HG03066 (cell line): ENCODE results near the gene TRAF3.
"Not testable (repeated sequence)": the region's sequence is repeated elsewhere in the genome, so short reads cannot be mapped to it uniquely, and the experiment has no call there.

ENCODE experiments used
- ATAC-seq: cut with Tn5 transposase; IDR thresholded peaks from one replicate; pipeline ENCODE4 v1.9.1; 2021; ENCODE audit warnings: low read depth; ENCODE audit not compliant: unreplicated experiment

TRAF3 gene

DNA sequence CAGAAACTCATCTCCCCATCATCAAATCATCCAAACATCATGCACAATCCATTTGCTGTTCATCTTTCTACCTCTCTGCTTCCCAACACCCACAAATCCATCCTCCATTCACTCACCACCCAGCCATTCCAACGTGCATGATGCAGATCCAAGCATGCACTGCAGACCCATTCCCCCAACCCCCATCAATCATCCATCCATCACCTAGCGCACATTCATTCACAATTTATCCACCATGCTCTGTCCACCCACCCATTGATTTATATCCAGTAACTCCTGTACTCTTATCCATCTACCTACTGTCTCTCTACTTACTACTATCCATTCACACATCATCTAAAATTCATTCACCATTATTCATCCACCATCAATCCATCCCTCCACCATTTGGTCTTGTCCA, 141.2 kb downstream of the TRAF3 start:
- no peak for ATAC-seq

DNA sequence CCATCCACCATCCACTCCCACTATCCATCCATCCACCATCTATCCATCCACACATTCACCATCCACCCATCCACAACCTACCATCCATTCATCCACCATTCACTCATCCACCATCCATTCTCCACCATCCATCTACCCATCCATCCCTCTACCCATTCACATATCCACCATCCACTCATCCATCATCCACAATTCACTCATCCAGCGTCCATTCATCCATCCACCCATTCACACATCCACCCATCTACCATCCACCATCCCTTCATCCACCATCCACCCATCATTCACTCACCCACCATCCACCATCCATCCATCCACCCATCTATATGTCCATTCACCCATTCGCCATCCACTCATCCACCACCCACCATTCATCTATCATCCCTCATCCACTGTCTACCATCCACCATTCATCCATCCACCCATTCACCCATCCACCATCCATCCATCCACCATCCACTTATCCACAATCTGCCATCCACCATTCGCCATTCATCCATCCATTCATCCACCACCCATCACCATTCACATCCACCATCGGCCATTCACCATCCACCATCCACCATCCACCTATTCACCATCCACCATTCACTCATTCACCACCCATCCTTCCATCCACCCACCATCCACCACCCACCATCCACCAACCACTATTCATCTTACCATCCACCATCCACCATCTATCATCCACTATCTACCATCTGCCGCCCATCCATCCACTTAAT, 143.2 kb downstream of the TRAF3 start:
- no peak for ATAC-seq

DNA sequence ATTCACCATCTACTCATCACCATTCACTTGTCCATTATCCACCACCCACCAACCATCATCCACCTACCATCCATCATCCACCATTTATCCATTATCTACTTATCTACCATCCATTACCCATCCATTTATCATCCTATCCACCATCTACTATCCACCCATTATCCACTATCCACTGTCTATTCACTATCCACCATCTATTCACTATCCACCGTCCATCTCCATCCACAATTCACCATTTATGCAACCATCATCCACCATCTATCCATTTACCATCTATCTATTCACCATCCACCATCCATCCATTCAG, 143.7 kb downstream of the TRAF3 start:
- ATAC-seq, result no peak

DNA sequence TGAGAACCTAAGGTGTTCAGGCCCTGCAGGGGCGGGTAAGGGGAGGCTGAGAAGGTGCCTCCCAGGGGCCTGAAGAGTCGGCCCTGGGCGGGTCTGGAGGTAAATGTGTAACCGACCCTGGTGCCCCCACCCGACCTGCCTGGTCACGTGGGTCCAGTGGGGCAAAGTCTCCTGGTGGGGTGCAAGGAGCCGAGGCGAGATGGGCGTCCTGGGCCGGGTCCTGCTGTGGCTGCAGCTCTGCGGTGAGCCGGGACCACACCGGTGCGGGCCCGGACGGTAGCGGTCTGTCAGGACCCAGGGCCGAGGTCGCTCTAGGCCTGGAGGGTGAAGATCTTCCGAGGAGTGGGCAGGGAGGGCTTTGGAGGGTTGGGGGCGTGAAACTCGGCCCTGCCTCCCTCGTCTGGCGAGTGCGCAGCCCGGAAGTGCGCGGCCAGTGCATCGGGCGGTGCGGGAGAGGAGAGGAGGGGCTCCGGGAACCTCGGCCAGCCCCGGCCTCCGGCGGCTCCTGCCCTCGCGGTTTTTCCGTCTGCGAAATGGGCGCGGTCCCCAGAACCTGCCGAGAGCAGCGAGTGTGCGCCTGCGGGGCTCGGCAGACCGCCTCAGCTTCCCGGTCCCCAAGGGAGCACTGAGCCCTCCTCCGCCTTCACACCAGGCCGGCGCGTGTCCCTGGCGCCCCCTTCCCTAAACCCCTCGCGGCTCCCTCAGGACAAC, 145.4 kb downstream of the TRAF3 start, which contains the start of gene AMN:
Gene AMN (plus strand): TSS at position 174 of the 711 bp plus-strand sequence. CDS start 26 bp downstream, at position 200.
- no peak for ATAC-seq

DNA sequence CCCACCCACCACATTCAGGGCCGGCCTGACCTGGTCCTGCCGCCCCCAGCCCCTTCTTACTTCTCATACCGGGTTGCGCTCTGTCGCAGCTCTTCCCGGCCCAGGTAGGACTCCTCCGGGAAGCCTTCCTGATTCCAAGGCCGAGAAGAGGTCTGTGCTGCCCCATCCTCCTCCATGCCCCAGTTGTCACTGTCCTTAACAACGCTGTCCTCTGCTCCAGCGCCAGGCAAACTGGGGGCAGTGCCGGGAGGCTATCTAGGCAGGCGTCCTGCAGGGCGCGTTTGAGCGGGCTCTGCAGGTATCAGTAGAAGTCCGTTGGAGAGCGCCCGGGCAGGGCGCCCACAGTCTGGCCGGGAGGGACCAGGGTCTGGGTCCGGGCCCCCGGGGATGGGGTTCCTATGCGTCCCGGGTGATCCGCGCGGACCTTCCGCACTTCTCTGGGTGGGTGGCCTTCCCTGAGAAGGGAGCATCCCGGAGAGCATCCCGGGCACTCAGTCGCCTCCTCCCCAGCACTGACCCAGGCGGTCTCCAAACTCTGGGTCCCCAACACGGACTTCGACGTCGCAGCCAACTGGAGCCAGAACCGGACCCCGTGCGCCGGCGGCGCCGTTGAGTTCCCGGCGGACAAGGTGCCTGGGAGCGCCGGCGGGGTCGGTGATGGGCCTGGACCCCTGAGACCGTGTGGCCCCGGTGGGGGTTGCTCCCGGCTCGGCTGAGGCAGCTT, 146.1 kb downstream of the TRAF3 start:
- no peak for ATAC-seq

DNA sequence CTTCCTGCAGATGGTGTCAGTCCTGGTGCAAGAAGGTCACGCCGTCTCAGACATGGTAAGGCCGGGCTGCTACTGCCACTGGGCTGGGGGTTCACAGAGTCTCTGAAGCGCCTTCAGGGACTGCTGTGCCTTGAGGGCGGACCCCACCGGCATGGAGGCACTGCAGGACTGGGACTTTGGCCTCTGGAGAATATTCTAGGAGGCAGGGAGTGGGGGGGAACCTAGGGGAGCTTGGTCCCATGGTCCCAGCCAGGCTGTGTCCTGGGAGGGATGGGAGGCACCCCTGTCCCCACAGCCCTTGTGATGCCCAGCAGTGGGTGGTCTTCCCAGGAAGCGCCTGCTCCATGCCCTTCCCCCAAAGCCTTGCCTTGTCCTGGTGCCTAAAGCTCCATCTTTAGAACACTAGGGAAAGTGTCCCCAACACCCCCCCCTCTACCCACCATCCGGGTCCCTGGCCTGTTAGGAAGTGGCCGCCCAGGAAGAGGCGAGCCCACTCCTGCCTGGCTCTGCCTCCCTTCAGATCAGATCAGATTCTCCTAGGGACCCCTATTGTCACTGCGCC, 146.8 kb downstream of the TRAF3 start:
- no peak for ATAC-seq

DNA sequence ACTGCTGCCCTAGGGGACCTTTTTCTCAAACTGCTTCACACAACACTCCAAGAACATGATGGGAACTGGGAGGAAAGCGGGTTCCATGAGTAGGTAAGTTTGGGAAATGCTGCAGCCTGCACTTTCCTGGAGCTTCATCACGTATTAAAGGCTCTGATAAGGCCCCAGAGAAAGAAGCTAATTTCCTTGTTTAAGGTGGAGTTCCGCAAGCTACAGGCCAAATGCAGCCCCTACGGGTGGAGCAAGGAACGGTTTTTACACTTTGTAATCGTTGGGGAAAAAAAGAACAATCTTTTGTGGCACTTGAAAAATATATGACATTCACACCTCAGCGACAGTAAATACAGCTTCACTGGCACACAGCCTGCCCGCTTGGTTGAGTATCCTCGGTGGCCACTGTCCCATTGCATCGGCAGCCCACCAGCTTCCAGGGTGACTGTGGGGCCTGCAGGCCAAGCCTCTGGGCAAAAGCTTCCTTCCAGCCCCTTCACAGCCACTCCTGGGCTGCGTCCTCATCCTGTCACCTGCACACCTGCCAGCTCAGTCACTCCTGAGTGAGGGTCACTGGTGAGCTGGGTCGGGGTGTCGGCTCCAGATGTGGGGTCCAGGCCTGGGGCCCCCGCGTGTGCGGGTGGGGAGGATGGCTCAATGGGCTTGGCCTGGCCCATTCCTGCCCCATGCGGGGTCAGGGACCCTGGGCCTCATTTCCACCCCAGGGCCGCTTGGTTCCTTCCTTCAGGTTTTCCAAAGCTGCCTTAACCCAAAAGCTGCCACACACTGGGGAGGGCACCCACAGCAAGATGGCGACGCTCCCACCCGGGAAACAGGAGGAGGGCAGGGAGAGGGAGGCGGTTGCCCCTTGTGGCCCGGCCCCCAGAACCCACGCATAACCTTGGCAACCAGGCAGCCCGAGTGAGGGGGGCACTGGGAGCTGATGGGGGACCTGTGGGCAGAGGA, 147.7 kb downstream of the TRAF3 start:
- no peak for ATAC-seq

DNA sequence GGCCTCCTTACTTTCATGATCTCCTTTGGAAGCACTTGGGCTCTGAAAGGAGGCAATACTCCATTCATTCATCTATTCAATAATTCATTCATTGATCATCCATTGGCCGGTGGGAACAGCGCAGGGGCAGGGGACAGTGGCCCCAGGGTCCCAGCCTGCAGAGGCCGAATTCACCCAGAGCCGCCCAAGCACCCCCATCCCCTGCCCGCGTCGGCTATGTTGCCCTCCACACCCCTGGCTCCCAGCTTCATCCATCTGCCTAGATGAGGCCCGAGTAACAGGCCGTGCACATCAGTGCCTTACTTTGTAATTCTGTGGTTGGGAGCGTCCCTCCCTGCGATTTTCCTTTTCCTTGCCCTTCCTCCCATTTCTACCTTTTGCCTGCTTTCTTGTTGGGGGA, 148.4 kb downstream of the TRAF3 start:
- ATAC-seq, result no peak

DNA sequence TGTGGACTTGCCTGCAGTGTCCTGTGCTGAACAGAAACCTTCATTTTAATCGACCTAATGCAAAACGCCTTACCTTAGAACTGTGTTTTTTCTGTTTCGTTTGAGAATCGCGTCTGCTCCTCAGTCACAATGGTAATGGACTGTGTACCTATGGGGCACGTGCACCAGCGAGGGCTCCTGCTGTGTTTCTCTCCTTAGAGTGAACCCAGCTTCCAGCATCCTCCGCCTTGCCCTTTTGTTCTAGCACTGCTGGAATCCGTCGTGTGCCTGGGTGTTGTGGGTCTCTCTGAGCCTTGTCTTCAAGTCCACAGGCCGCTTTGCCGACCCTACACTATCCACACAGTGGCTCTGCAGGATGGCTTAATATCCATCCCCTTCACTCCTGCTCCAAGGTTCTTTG, 148.9 kb downstream of the TRAF3 start:
- no peak for ATAC-seq

DNA sequence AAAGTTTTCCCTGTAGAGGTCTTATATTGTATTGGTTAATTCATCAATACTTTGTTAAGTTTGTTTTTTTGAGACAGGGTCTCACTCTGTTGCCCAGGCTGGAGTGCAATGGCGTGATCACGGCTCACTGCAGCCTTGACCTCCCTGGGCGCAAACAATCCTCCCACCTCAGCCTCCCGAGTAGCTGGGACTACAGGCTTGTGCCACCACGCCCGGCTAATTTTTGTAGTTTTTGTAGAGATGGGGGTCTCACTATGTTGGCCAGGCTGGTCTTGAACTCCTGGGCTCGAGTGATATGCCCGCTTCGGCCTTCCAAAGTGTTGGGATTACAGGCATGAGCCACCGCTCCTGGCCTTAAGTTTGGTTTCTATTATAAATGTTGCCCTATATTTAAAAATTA, 149.6 kb downstream of the TRAF3 start:
- ATAC-seq, result not testable (repeated sequence)

DNA sequence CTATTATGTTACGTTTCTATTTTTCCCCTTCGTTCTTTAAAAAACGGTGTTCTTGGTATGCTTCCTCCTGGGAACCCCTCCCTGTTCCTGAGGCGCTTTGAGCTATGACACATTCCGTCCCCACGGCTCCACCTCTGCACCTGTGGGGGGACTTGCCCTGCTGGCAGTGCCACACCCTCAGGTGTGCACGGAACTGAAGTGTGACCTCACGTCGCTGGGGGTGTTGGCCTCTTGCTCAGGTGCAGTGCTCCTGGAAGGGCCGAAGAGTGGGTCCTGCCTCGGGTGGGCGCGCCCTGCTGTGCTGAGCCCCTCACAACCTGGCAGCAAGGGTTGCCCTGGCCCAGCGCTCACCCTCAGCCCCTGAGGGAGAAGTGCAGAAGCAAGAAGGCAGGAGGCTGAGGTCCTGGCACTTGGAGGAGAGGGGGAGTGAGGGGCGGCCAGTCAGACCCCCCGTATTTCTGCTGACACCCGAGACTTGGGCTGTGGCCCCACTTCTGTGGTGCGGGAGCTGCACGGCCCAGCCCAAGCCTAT, 150.2 kb downstream of the TRAF3 start:
- no peak for ATAC-seq

DNA sequence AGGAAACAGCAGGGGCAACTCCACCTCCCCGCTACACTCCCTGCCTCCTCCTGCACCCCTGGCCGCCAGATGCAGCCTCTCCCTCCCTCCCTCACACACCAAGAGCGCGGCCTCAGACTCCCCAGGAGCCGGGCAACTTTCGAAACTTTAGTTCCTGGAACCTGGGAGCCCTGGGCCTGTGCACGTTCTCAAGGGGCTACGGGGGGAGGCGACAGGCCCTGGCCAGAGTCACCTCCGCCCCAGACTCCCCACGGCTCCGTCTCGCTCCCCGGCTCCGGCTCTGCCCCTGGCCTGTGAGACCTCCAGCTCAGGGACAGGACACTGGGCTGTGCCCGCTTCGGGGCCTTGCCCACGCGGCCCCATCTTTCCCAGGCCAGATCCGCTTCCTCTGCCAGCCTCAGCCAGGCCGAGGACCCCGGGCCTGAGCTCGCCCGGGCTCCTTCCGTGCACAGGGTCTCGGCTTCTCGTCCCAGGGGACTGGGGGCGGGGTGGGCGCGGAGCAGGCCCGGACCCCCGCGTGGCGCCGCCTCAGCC, 150.7 kb downstream of the TRAF3 start:
- ATAC-seq, result peak; percentile 9

DNA sequence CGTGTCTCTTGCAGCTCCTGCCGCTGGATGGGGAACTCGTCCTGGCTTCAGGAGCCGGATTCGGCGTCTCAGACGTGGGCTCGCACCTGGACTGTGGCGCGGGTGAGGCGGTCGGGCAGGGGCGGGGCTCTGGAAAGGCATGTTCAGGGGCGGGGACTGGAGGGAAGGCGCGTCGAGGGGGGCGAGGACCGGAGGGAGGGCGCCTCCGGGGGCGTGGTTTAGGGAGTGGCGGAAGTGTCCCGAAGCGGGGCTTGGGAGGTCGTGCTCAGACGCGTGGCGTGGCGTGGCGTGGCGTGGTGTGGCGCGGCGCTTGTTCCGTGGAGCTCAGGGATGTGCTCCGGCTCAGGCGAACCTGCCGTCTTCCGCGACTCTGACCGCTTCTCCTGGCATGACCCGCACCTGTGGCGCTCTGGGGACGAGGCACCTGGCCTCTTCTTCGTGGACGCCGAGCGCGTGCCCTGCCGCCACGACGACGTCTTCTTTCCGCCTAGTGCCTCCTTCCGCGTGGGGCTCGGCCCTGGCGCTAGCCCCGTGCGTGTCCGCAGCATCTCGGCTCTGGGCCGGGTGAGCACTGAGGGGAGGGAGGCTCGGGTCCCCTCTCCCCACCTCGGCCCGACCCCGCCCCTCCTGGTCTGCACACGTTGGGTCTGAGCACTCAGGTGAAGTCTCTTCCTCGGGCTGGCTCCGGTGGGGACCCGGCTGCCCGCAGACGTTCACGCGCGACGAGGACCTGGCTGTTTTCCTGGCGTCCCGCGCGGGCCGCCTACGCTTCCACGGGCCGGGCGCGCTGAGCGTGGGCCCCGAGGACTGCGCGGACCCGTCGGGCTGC, 151.4 kb downstream of the TRAF3 start:
- peak; percentile 73 for ATAC-seq

DNA sequence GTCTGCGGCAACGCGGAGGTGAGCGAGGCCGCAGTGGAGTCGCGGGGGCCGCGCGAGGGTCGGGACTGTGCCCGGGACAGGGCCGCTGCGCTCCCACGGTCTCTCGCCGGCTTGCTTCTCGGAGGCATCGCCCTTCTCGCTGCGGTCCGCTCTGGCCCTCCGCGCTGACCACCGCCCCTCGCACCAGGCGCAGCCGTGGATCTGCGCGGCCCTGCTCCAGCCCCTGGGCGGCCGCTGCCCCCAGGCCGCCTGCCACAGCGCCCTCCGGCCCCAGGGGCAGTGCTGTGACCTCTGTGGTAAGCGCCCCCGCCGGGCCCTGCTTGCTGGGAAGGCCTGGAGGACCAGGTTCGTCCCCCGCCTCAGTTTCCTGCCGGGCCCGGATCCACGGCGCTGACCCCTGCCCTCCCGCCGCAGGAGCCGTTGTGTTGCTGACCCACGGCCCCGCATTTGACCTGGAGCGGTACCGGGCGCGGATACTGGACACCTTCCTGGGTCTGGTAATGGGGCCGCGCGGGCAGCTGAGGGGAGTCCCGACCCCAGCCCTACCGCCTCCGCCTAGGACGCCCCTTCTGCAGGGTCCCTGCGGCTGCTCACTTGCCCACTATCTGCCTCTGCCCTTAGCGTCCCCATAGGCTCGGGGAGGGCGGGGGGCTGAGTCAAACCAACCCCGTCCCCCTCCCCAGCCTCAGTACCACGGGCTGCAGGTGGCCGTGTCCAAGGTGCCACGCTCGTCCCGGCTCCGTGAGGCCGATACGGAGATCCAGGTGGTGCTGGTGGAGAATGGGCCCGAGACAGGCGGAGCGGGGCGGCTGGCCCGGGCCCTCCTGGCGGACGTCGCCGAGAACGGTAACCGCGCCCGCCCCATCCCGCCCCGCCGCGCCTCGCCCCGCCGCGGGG, 152.2 kb downstream of the TRAF3 start:
- no peak for ATAC-seq

DNA sequence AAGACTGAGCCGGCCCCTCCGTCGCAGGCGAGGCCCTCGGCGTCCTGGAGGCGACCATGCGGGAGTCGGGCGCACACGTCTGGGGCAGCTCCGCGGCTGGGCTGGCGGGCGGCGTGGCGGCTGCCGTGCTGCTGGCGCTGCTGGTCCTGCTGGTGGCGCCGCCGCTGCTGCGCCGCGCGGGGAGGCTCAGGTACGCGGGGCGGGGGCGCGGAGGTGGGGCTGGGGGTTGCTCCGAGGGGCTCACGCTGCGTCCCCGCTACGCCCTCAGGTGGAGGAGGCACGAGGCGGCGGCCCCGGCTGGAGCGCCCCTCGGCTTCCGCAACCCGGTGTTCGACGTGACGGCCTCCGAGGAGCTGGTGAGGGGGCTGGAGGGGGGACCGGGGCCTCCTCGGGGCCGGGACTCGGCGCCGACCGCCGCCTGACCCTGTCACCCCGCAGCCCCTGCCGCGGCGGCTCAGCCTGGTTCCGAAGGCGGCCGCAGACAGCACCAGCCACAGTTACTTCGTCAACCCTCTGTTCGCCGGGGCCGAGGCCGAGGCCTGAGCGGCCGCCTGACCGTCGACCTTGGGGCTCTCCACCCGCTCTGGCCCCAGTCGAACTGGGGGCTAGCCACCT, 153.0 kb downstream of the TRAF3 start:
- ATAC-seq, result no peak

DNA sequence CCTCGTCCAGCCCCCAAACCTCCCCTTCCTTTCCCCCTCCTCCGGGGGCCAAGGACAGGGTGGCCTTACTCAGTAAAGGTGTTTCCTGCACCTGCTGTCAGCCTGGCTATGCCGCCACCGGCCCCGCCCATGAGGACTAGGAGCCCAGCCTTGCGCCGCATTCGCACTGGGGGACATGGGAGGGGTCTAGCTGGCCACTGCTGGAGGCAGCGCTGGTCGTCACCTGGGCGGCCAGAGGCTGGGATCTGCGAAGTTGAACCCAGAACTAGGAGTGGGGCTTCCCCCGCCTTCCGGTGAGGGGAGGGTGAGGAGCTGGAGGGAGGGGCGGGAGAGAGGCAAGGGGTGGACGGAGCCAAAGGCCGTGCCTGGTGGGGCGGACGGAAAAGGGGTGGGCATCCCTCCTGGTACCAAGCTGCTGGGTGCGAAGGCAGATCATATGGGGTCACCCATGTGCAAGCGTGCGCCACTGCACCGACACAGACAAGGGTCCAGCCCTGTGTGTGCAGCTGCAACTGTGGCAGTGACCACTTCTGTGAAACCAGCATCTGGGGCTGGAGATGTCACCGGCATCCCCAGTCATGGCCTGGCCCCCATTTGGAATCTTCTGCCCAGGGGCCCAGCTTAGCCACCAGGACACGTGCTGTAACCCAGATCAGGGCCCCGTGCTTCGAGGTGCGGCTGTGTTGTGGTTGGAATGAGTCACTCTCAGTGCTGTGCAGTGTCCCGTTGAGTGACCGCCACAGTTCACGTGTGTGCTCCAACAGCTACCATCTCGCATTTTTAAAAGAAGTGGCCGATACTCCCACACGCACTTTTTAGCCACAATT, 153.7 kb downstream of the TRAF3 start:
- ATAC-seq, result no peak
